ENCODE measurements around the gene POLD4.
"Not testable (repeated sequence)": the region's sequence is repeated elsewhere in the genome, so short reads cannot be mapped to it uniquely, and the experiment has no call there.

POLD4 gene

GRCh38 chr11:67354075-67355022, 1.0 kb upstream of the POLD4 start:
- in situ Hi-C loops (cut with MboI; ENCODE audit: low sequenced_read_pairs), result no loop called here

- in situ Hi-C loops (cut with MboI; ENCODE audit: low sequenced_read_pairs), result no loop called here
Observed at GRCh38 chr11:67352546-67353316, 615 bp downstream of the POLD4 start.

DNA sequence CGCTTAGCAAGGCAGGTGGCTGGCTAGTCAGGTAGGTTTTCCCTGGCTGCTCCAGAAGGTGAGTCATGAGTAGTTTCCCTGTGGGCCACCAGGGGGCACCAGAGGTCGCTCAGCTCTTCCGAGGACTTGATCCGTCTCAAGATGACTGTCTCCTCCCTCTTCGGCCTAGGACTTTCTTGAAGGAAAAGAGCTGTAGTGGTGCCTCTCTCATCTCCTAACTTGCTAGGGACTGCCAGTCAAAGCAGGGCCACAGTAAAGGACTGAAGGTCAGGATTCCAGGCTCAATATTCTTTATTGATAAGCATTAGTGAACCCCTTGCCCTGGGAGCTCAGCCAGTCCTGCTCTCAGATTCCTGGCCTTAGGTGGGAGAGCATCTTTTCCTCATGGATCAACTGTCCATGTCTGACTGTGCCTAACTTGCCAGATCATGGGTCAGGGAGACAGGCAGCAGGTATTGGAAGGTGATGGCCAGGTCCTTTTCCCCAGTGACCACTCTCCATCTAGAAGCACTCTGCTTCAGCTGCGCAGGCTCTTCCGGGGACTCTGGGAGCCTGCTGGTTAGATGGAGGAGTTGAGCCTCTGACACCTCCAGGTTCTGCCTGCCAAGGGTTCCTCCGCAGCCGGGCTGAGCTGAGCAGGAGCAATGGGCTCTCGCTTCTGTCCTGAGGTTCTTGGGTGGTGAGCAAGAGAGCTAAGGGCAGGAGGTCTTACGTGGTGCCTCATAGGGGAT, 1.9 kb downstream of the POLD4 start:
- in situ Hi-C loops (cut with MboI; ENCODE audit: low sequenced_read_pairs), result no loop called here

- in situ Hi-C loops (cut with MboI; ENCODE audit: low sequenced_read_pairs), result no loop called here
Observed at GRCh38 chr11:67349928-67350465, 3.3 kb downstream of the POLD4 start.

DNA sequence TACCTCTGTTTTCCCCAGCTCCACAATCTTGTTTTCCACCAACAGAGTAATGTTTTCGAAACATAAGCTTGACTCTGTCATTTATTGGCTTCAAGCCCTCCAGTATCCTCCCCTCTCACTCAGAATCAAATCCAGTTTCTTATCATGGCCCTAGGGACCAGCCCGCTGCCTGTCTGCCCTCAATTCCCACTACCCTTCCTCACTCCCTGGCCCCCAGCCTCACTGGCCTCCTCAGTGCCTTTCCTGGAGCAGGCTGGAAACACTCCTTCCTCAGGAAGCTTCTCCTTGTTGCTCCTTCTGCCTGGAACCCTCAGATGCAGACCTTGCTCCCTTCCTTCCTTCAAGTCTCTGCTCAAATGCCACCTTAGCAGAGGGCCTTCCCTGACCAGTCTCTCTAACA, 3.9 kb downstream of the POLD4 start:
- in situ Hi-C loops (cut with MboI; ENCODE audit: low sequenced_read_pairs), result no loop called here

- in situ Hi-C loops (cut with MboI; ENCODE audit: low sequenced_read_pairs), result no loop called here
Observed at GRCh38 chr11:67349036-67349435, 4.3 kb downstream of the POLD4 start.

- in situ Hi-C loops (cut with MboI; ENCODE audit: low sequenced_read_pairs), result no loop called here
Observed at GRCh38 chr11:67347964-67348749, 5.2 kb downstream of the POLD4 start.

DNA sequence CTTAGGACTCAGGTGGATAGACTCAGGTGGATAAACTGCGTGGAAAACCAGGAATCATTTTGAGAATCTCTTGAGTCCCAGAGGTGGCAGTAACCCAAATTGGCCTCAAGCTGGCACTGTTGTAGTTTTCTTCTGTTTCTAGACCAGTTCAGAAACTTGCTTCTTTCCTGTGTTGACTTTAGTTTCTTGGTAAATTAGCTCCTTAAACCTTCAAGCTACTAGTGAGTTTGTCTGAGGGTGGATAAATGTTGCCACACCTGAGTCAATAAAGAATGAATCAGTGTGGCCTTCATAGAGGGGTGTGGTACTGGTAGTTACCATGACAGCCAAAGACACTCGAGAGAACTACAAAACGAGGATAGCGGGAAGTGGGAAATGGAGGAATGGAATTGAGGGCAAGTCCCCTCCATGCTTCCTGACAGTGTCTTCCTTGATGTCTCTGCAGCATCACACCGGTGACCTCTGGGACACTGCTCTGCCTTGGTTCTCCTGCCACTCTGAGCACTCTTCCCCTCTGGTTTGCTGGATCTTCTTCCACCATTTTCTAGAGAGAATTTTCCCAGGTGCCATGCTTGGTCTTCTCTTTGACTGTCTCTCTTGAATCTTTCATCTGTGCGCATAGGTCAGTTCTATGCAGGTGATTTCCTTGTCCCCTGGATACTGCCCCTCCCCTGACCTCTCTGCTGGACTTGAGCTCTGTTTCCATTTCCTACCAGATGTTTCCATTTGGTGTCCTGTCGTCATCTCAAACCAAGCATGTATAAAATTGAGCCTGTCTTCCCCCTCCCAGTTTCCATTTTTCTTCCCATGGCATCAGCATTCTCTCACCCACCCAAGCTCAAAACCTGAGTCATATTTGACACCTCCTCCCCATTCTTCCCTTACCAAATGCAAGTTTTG, 7.2 kb downstream of the POLD4 start:
- in situ Hi-C loops (cut with MboI; ENCODE audit: low sequenced_read_pairs), result no loop called here

GRCh38 chr11:67345247-67345919, 8.0 kb downstream of the POLD4 start:
- in situ Hi-C loops (cut with MboI; ENCODE audit: low sequenced_read_pairs), result no loop called here

DNA sequence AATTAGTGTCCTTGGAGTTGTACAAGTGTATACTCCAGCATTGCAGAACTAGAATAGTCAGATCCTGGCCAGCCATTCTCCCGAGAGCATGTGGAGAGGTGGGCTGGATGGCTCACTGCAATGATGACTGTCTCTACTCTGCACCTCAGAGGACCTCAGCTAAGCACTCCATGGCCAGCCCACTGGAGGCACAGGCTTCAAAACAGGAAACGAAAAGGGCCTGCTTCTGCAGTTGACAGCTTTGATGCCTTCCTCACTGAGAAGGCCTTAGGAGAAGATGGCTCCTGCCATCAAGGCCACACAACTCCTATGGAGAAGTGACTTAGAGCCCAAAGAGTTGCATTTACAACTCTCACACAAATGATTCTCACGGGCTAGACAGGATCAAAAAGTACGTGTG, 9.1 kb downstream of the POLD4 start:
- in situ Hi-C loops (cut with MboI; ENCODE audit: low sequenced_read_pairs), result no loop called here

- in situ Hi-C loops (cut with MboI; ENCODE audit: low sequenced_read_pairs), result no loop called here
Observed at GRCh38 chr11:67337257-67337656, 16.1 kb downstream of the POLD4 start.

DNA sequence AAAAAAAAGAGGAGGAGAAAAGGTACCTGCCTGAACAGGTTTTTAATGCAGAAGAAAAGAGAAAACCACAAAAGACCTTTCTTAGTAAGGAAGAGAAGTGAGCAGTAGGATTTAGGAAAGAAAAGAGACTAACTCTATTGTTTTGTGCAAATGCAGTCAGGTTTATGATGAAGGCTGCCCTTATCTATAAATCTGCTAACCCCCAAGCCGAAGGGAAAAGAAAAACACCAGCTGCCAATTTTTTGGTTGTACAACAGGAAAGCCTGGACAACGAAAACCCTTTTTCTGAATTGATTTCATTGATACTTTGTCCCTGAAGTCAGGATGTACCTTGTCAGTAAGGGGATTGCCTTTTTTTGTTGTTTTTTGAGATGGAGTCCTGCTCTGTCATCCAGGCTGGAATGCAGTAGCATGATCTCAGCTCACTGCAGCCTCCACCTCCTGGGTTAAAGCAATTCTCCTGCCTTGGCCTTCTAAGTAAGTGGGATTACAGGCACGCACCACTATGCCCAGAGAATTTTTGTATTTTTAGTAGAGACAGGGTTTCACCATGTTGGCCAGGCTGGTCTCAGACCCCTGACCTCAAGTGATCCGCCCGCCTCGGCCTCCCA, 21.2 kb downstream of the POLD4 start:
- in situ Hi-C loops (cut with MboI; ENCODE audit: low sequenced_read_pairs), result no loop called here

DNA sequence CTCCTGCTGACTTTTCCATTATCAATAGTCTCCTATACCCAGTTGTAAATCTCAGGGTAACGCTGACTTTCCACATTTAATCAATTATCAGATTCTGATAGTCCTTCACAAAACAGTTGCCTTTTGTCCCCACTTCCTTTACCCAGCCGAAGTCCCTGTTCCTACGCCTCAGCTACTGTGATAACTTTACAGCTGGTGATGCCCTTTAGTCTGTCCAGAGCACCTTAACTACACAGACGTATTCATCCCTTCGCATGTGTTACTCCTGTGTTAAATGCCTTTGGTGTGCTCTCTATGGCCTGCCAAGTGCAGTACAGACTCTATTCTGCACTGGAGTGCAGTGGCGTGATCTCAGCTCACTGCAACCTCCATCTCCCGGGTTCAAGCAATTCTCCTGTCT, 29.8 kb downstream of the POLD4 start:
- in situ Hi-C loops (cut with MboI; ENCODE audit: low sequenced_read_pairs), result no loop called here

DNA sequence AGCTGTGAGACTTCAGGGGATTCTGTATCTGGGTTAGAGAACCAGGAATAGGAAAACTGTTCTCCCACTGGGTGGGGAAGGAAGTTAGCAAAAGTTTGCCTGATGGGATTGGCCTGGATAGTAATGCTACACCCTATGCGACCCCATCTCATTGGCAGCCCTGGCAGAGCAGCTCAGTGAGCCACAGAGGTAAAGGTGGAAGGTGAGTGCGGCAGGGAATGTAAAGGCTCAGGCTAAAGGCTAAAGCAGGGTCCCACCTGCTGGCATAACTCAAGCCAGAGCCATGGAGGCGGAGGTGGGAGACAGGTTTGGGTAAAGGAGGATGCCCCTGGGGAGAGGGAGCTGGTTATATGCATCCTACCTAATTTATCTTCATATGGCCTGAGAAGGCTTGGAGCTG, 31.3 kb downstream of the POLD4 start:
- in situ Hi-C loops (cut with MboI; ENCODE audit: low sequenced_read_pairs), result no loop called here

DNA sequence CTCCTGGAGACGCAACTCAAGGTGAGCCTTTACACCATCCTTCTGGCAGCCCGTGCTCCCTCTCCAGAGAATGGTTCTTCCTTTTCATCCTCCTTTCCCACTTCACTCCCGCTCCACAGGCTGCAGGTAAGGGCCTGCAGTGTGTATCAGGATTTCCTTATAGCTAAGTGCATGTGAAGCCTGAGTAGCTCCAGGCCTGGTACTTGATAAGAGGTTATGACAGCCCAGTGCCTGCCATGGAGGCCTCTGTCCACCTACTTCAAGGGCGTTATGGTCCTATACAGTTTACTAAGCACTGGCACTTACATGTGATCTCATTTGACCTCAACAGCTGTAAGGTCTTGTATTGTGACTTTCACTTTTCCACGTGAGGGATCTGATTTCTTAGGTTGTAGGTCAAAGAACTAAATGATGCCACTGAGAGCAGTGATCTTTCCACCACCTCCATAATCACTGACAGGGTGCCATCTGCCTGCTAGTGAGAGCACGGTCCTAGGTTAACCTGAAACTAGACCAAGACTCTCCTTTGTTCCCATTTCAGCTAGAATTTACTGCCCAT, 32.0 kb downstream of the POLD4 start:
- in situ Hi-C loops (cut with MboI; ENCODE audit: low sequenced_read_pairs), result no loop called here

DNA sequence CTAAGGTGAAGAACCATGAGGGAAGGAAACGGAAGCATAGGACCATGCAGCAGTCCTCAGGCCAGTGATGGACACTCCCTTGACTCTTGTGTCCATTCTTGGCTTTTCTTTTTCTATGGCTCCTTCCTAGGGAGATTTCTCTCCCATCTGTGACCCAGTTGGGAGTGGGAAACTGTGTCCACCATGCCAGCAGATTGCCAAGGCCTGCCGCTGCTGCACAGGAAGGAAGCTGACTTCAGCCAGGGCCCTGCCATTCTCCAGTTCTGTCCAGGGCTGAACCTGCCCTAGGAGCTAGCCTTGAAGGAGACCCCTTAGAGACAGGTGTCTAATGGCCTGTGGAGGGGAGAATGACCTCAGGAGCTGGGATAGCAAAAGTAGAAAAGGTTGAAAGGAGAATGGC, 32.7 kb downstream of the POLD4 start:
- in situ Hi-C loops (cut with MboI; ENCODE audit: low sequenced_read_pairs), result no loop called here

- in situ Hi-C loops (cut with MboI; ENCODE audit: low sequenced_read_pairs), result no loop called here
Observed at GRCh38 chr11:67320011-67320410, 33.3 kb downstream of the POLD4 start.

DNA sequence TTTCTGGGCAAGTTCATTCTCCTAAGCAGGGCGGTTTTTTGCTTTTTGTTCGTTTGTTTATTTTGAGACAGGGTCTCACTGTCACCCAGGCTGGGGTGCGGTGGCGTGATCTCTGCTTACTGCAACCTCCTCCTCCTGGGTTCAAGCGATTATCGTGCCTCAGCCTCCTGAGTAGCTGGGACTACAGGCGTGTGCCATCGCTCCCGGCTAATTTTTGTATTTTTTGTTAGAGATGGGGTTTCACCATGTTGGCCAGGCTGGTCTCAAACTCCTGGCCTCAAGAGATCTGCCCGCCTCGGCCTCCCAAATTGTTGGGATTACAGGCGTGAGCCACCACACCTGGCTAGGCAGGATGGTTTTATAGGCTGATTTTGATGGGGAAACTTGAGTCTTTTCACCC, 34.5 kb downstream of the POLD4 start:
- in situ Hi-C loops (cut with MboI; ENCODE audit: low sequenced_read_pairs), result not testable (repeated sequence)

Measured in HL-60/S4 treated with phorbol 12-myristate 13-acetate at 8.2 ng/mL for 4 days and 3 days (cell line).